Neural progenitor cell (in vitro differentiated cells): ENCODE data around the gene LMCD1. TPM values are rescaled to one million over a fixed set of nuclear protein-coding genes. Genes with fewer than 3 reads are reported as not detected.

Experiments used
- DNase-seq: peaks from one replicate; pipeline ENCODE4 v3.0.0-alpha.2; 2016; ENCODE audit warnings: low spot score
- H2AFZ ChIP-seq: fragments of 200-600 bp; sonication (generic); replicated peaks from 2 replicates; pipeline ENCODE4 v1.6.1; 2016; ENCODE audit warnings: antibody characterized with exemption
- H3F3A ChIP-seq: fragments of 200-600 bp; sonication (generic); 2 replicates; pipeline ENCODE4 v1.6.1; 2016; ENCODE audit warnings: antibody characterized with exemption, low read depth
- H3K27ac ChIP-seq: fragments of 200-600 bp; sonication (generic); 2 replicates; pipeline ENCODE4 v1.5.1; 2016; ENCODE audit warnings: mild to moderate bottlenecking
- H3K27me3 ChIP-seq: fragments of 200-600 bp; sonication (generic); 2 replicates; pipeline ENCODE4 v1.6.1; 2016; ENCODE audit warnings: mild to moderate bottlenecking, moderate library complexity
- H3K36me3 ChIP-seq: fragments of 200-600 bp; sonication (generic); 2 replicates; pipeline ENCODE4 v1.5.1; 2016
- H3K4me1 ChIP-seq: fragments of 200-600 bp; sonication (generic); 2 replicates; pipeline ENCODE4 v1.6.1; 2016; ENCODE audit warnings: mixed run types
- H3K4me2 ChIP-seq: fragments of 200-600 bp; sonication (generic); 2 replicates; pipeline ENCODE4 v1.6.1; 2016
- H3K4me3 ChIP-seq: fragments of 200-600 bp; sonication (generic); 2 replicates; pipeline ENCODE4 v1.5.1; 2016
- H3K79me2 ChIP-seq: fragments of 200-600 bp; sonication (generic); 2 replicates; pipeline ENCODE4 v1.6.1; 2016; ENCODE audit warnings: low read depth
- H3K9ac ChIP-seq: fragments of 200-600 bp; sonication (generic); 2 replicates; pipeline ENCODE4 v1.6.1; 2016
- H3K9me3 ChIP-seq: fragments of 200-600 bp; sonication (generic); 2 replicates; pipeline ENCODE4 v1.5.1; 2016; ENCODE audit warnings: low read depth
- H4K20me1 ChIP-seq: fragments of 200-600 bp; sonication (generic); 2 replicates; pipeline ENCODE4 v1.6.1; 2016; ENCODE audit warnings: low read depth
- H3K27ac Mint-ChIP-seq: 3 replicates; pipeline ENCODE4 v1.8.0; 2021; ENCODE audit warnings: mixed read lengths
- H3K27me3 Mint-ChIP-seq: 2 replicates; pipeline ENCODE4 v1.8.0; 2022; ENCODE audit warnings: low read depth, mild to moderate bottlenecking, inconsistent platforms, moderate library complexity, mixed read lengths; ENCODE audit not compliant: insufficient read depth
- H3K36me3 Mint-ChIP-seq: 3 replicates; pipeline ENCODE4 v1.8.0; 2021; ENCODE audit warnings: mixed read lengths
- H3K4me1 Mint-ChIP-seq: 3 replicates; pipeline ENCODE4 v1.8.0; 2021; ENCODE audit warnings: mixed read lengths
- H3K4me3 Mint-ChIP-seq: 3 replicates; pipeline ENCODE4 v1.8.0; 2021; ENCODE audit warnings: mild to moderate bottlenecking, moderate library complexity, mixed read lengths
- H3K9me3 Mint-ChIP-seq: 3 replicates; pipeline ENCODE4 v1.8.0; 2020; ENCODE audit warnings: mixed read lengths
- CTCF ChIP-seq: fragments of 200-600 bp; sonication (generic); IDR thresholded peaks from 2 replicates; pipeline ENCODE4 v1.5.1; 2017; ENCODE audit warnings: antibody characterized with exemption, mild to moderate bottlenecking
- EZH2 ChIP-seq: fragments of 200-600 bp; sonication (generic); IDR thresholded peaks from 2 replicates; pipeline ENCODE4 v1.6.1; 2017; ENCODE audit warnings: antibody characterized with exemption, mild to moderate bottlenecking, moderate library complexity
- EZH2phosphoT487 ChIP-seq: fragments of 200-600 bp; sonication (generic); IDR thresholded peaks from 2 replicates; pipeline ENCODE4 v1.6.1; 2017; ENCODE audit warnings: antibody characterized with exemption
- total RNA-seq: library from RNA; depleted of rRNA; stranded (reverse); fragments of >200 nt; gene quantifications from 2 replicates; pipeline ENCODE4 v1.2.3, GENCODE V29; 2015; ENCODE audit warnings: low replicate concordance

Gene LMCD1
- total RNA-seq, 1 donor from 2014 or later = not detected

- Mint-ChIP-seq H3K9me3 (peaks cover 3% of the 10 kb centered on the region), H3K36me3 (peaks cover 5% of the 10 kb centered on the region), H3K27ac (no peak overlapping the region), H3K4me3 (no peak overlapping the region), H3K4me1 (peaks cover 46% of the 10 kb centered on the region), H3K27me3 (peaks cover 4% of the 10 kb centered on the region)
- TF ChIP-seq CTCF (no peak), EZH2phosphoT487 (no peak), EZH2 (no peak)
- Histone ChIP-seq H3K9ac (no peak overlapping the region), H3K36me3 (no peaks in the 10 kb centered on the region), H3F3A (peaks cover 18% of the 10 kb centered on the region), H3K79me2 (no peaks in the 10 kb centered on the region), H3K4me3 (no peak overlapping the region), H2AFZ (no peak overlapping the region), H3K27me3 (no peaks in the 10 kb centered on the region), H3K4me2 (no peak overlapping the region), H3K9me3 (no peaks in the 10 kb centered on the region), H4K20me1 (no peaks in the 10 kb centered on the region), H3K27ac (no peak overlapping the region), H3K4me1 (peaks cover 28% of the 10 kb centered on the region)
- DNase-seq = no peak
These were observed 22.6 kb downstream of the LMCD1 start for GRCh38 chr3:8524249-8524648.

- no peaks in the 10 kb centered on the region for H4K20me1 ChIP-seq
- Mint-ChIP-seq H3K27ac (no peak overlapping the region), H3K9me3 (peaks cover 3% of the 10 kb centered on the region), H3K27me3 (peaks cover 6% of the 10 kb centered on the region), H3K4me3 (no peak overlapping the region), H3K4me1 (peaks cover 47% of the 10 kb centered on the region), H3K36me3 (peaks cover 5% of the 10 kb centered on the region)
- no peaks in the 10 kb centered on the region for H3K79me2 ChIP-seq
- H3K9me3 ChIP-seq = no peaks in the 10 kb centered on the region
- peaks cover 18% of the 10 kb centered on the region for H3F3A ChIP-seq
- H3K27ac ChIP-seq = no peak overlapping the region
- H3K9ac ChIP-seq = no peak overlapping the region
- H3K4me1 ChIP-seq = peaks cover 29% of the 10 kb centered on the region
- no peaks in the 10 kb centered on the region for H3K36me3 ChIP-seq
- H2AFZ ChIP-seq = no peak overlapping the region
- DNase-seq = no peak
- no peak overlapping the region for H3K4me2 ChIP-seq
- no peak overlapping the region for H3K4me3 ChIP-seq
- H3K27me3 ChIP-seq = no peaks in the 10 kb centered on the region
- no peak for TF ChIP-seq CTCF
- TF ChIP-seq EZH2phosphoT487 = no peak
- no peak for TF ChIP-seq EZH2
These were observed 23.2 kb downstream of the LMCD1 start for GRCh38 chr3:8524656-8525399.

DNA sequence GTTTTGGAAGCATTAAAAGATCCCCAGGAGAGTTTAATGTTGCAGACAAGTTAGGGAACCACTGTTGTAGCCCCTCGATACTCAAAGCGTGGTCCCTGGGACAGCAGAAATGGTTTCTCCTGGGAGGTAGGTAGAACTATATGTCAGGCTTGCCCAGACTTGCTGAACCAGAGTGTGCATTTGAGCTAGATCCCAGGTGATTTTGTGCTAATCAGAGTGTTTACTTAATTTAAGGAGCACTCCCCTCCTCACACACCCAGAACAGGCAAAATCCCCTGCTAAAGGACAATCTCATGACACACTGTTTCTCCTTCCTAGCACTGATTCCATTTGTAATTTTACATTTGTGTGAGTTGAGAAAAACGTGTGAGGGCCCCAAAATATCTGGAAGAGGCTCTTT is 24.3 kb downstream of the LMCD1 start:
- no peak overlapping the region for H3K4me2 ChIP-seq
- no peak overlapping the region for H3K27ac ChIP-seq
- Mint-ChIP-seq H3K4me3 (no peak overlapping the region), H3K9me3 (peaks cover 3% of the 10 kb centered on the region), H3K27ac (no peak overlapping the region), H3K4me1 (peaks cover 54% of the 10 kb centered on the region), H3K36me3 (peaks cover 5% of the 10 kb centered on the region), H3K27me3 (peaks cover 6% of the 10 kb centered on the region)
- no peak overlapping the region for H3K9ac ChIP-seq
- no peak overlapping the region for H2AFZ ChIP-seq
- H3K36me3 ChIP-seq = no peaks in the 10 kb centered on the region
- peaks cover 29% of the 10 kb centered on the region for H3K4me1 ChIP-seq
- H3K27me3 ChIP-seq = no peaks in the 10 kb centered on the region
- peaks cover 11% of the 10 kb centered on the region for H3F3A ChIP-seq
- H4K20me1 ChIP-seq = no peaks in the 10 kb centered on the region
- TF ChIP-seq EZH2phosphoT487 (no peak), EZH2 (no peak), CTCF (no peak)
- H3K79me2 ChIP-seq = no peaks in the 10 kb centered on the region
- no peak for DNase-seq
- H3K9me3 ChIP-seq = no peaks in the 10 kb centered on the region
- H3K4me3 ChIP-seq = no peak overlapping the region
